ENCODE measurements around the gene CENPB. TPM values are rescaled to one million over a fixed set of nuclear protein-coding genes. Genes with fewer than 3 reads are reported as not detected.

The CENPB gene
- total and polyA plus RNA-seq, 4 donors = 4.5 to 32.4 (median 25.4) TPM

GRCh38 chr20:3820901-3821727, 34.6 kb upstream of the CENPB start:
- peaks cover 0 to 21% (median 13%) of the 10 kb centered on the region in 4 donors for H3K4me1 ChIP-seq (ENCODE audit: control insufficient read depth in 4 of 4, insufficient read depth in 4 of 4, low read length in 3 of 4)
- peak overlapping the region; percentile 66 to 99 for H3K9ac ChIP-seq (ENCODE audit: low read depth in 1 of 2, low read length in 2 of 2)
- H3K27me3 ChIP-seq (ENCODE audit: control insufficient read depth in 4 of 4, insufficient read depth in 4 of 4, low read length in 3 of 4) = no peaks in the 10 kb centered on the region
- no peaks in the 10 kb centered on the region for H3K9me3 ChIP-seq (ENCODE audit: control insufficient read depth in 4 of 4, low read length in 3 of 4)
- peaks cover 3 to 35% (median 16%) of the 10 kb centered on the region in 4 donors for H3K36me3 ChIP-seq (ENCODE audit: control insufficient read depth in 4 of 4, insufficient read depth in 3 of 4, low read depth in 1 of 4, low read length in 3 of 4)
- H3K27ac ChIP-seq (ENCODE audit: low read depth in 1 of 2, low read length in 2 of 2) = peak overlapping the region; percentile 96 to 99
- DNase-seq (ENCODE audit: low spot score) = no peak
- 43% methylated on average over 20 of the region's 20 CpGs for WGBS
- H3K4me3 ChIP-seq (ENCODE audit: low read depth in 1 of 3, low read length in 3 of 3) = peak overlapping the region; percentile 82 to 90 (median 84)
- TF ChIP-seq YY1 (IDR thresholded peaks at IDR 0.05) (peak; percentile 10), FOXA2 (IDR thresholded peaks at IDR 0.05) (no peak), RAD21 (IDR thresholded peaks at IDR 0.05) (peak; percentile 34 to 47), ZBTB33 (IDR thresholded peaks at IDR 0.05) (peak; percentile 14), GABPA (IDR thresholded peaks at IDR 0.05 in 1 of 2, conservative IDR thresholded peaks at IDR 0.05 in 1 of 2) (no peak), NR2F2 (IDR thresholded peaks at IDR 0.05) (peak; percentile 31), TAF1 (conservative IDR thresholded peaks at IDR 0.05) (peak; percentile 59), RXRA (IDR thresholded peaks at IDR 0.05) (peak; percentile 26 to 40)

DNA sequence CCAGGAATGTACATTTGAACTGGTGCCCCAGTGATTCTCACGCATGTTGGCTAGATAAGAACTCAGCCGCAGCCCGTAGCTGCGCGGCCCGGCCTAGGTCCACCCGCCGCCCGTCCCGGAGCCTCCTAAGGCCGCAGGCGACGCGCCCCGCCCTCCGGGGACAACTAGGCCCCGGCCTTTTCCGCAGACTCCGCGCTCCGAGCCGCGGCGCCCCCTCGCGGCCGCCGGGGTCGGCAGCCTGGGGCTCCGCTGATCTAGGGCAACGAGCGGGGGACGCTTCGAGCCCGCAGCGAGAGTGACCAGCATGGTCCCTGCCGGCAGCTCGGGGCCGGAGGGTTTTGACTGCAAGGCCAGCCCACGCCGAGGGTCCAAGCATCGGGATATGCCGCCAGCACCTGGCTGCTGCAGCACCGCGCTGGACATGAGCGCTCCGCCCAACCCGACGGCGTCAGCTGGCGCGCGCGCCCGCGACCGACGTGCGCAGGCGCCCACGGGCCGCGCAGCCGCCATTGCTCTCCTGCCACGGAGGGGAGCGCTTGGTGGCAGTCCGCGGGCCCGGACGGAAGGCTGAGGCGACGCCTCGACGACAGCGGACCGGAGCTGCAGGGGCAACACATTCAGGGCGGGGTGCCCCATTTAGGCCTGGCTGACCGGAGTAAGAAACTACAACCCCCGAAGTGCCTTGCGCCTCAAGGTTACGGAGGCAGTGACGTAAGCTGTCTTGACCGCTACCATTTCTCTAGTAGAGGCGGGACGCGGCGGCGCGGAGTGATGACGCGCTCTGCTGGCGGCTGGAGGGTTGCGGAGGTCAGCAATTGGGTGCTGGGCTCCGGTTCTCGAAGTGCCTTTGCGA, 33.7 kb upstream of the CENPB start, which contains the start of gene AP5S1:
TSS of gene AP5S1 (plus strand) at position 500 of the 853 bp plus-strand sequence. CDS start 1,571 bp downstream, outside the sequence.
- WGBS = under 1% methylated on average over 96 of the region's 96 CpGs
- peaks cover 0 to 21% (median 13%) of the 10 kb centered on the region in 4 donors for H3K4me1 ChIP-seq (ENCODE audit: control insufficient read depth in 4 of 4, insufficient read depth in 4 of 4, low read length in 3 of 4)
- H3K9ac ChIP-seq (ENCODE audit: low read depth in 1 of 2, low read length in 2 of 2) = peak within 1 kb of the TSS; percentile 66 to 99
- peaks cover 3 to 28% (median 15%) of the 10 kb centered on the region in 4 donors for H3K36me3 ChIP-seq (ENCODE audit: control insufficient read depth in 4 of 4, insufficient read depth in 3 of 4, low read depth in 1 of 4, low read length in 3 of 4)
- peak within 1 kb of the TSS; percentile 96 to 99 for H3K27ac ChIP-seq (ENCODE audit: low read depth in 1 of 2, low read length in 2 of 2)
- no peaks in the 10 kb centered on the region for H3K27me3 ChIP-seq (ENCODE audit: control insufficient read depth in 4 of 4, insufficient read depth in 4 of 4, low read length in 3 of 4)
- peak; percentile 98 for DNase-seq (ENCODE audit: low spot score)
- peak within 1 kb of the TSS; percentile 82 to 90 (median 84) for H3K4me3 ChIP-seq (ENCODE audit: low read depth in 1 of 3, low read length in 3 of 3)
- no peaks in the 10 kb centered on the region for H3K9me3 ChIP-seq (ENCODE audit: control insufficient read depth in 4 of 4, low read length in 3 of 4)
- TF ChIP-seq HNF4G (IDR thresholded peaks at IDR 0.05) = no peak
- peak; percentile 79 to 87 for TF ChIP-seq RXRA (IDR thresholded peaks at IDR 0.05)
- TF ChIP-seq, protein P1, sequence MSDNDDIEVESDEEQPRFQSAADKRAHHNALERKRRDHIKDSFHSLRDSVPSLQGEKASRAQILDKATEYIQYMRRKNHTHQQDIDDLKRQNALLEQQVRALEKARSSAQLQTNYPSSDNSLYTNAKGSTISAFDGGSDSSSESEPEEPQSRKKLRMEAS (IDR thresholded peaks at IDR 0.05) = no peak
- TF ChIP-seq, protein P2, sequence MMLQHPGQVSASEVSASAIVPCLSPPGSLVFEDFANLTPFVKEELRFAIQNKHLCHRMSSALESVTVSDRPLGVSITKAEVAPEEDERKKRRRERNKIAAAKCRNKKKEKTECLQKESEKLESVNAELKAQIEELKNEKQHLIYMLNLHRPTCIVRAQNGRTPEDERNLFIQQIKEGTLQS (IDR thresholded peaks at IDR 0.05) = peak; percentile 61
- peak; percentile 33 for TF ChIP-seq REST (IDR thresholded peaks at IDR 0.05)
- peak; percentile 90 for TF ChIP-seq NR2F2 (IDR thresholded peaks at IDR 0.05)
- TF ChIP-seq, protein P3, sequence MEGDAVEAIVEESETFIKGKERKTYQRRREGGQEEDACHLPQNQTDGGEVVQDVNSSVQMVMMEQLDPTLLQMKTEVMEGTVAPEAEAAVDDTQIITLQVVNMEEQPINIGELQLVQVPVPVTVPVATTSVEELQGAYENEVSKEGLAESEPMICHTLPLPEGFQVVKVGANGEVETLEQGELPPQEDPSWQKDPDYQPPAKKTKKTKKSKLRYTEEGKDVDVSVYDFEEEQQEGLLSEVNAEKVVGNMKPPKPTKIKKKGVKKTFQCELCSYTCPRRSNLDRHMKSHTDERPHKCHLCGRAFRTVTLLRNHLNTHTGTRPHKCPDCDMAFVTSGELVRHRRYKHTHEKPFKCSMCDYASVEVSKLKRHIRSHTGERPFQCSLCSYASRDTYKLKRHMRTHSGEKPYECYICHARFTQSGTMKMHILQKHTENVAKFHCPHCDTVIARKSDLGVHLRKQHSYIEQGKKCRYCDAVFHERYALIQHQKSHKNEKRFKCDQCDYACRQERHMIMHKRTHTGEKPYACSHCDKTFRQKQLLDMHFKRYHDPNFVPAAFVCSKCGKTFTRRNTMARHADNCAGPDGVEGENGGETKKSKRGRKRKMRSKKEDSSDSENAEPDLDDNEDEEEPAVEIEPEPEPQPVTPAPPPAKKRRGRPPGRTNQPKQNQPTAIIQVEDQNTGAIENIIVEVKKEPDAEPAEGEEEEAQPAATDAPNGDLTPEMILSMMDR (IDR thresholded peaks at IDR 0.05; ENCODE audit: low read depth, low read length, missing input control) = peak; percentile 93
- TF ChIP-seq TAF1 (conservative IDR thresholded peaks at IDR 0.05) = no peak
- TF ChIP-seq YY1 (IDR thresholded peaks at IDR 0.05) = peak; percentile 97
- TF ChIP-seq JUND (IDR thresholded peaks at IDR 0.05) = peak; percentile 74 to 75
- TF ChIP-seq HNF4A (conservative IDR thresholded peaks at IDR 0.05) = no peak
- TF ChIP-seq EGR1 (IDR thresholded peaks at IDR 0.05; ENCODE audit: low read depth in 2 of 2) = no peak
- TF ChIP-seq SP1 (IDR thresholded peaks at IDR 0.05) = peak; percentile 63
- TF ChIP-seq FOXA2 (IDR thresholded peaks at IDR 0.05) = no peak
- peak; percentile 75 to 81 for TF ChIP-seq RAD21 (IDR thresholded peaks at IDR 0.05)
- TF ChIP-seq GABPA (IDR thresholded peaks at IDR 0.05 in 1 of 2, conservative IDR thresholded peaks at IDR 0.05 in 1 of 2) = peak in 1 of 2 donors; percentile 33
- no peak for TF ChIP-seq FOXA1 (IDR thresholded peaks at IDR 0.05)
- peak; percentile 93 for TF ChIP-seq ZBTB33 (IDR thresholded peaks at IDR 0.05)

Data from liver (tissue), 9 donors.